Tibial nerve (tissue), 4 donors: ENCODE measurements around the gene PRRT4. TPM values are rescaled to one million over a fixed set of nuclear protein-coding genes. Genes with fewer than 3 reads are reported as not detected.

Source experiments
- DNase-seq, 2 donors: peaks; one replicate each; pipeline ENCODE4 v3.0.0-alpha.2; 2019; ENCODE audit warnings: low spot score in 2 of 2
- H3K27ac ChIP-seq, 4 donors: fragments of 200-600 bp; sonication (generic) in 3 of 4; one replicate each; pipeline ENCODE4 v1.5.1; 2017 to 2019; ENCODE audit warnings: mild to moderate bottlenecking in 1 of 4
- H3K27me3 ChIP-seq, 2 donors: fragments of 200-600 bp; sonication (generic) in 1 of 2; one replicate each; pipeline versions ENCODE4 v1.5.1 to v1.6.0; 2017 to 2019
- H3K36me3 ChIP-seq, 3 donors: fragments of 200-600 bp; sonication (generic); one replicate each; pipeline ENCODE4 v1.5.1; 2018 to 2019
- H3K4me1 ChIP-seq, 4 donors: fragments of 200-600 bp; sonication (generic) in 3 of 4; one replicate each; pipeline ENCODE4 v1.5.1; 2017 to 2019
- H3K4me3 ChIP-seq, 4 donors: fragments of 200-600 bp; sonication (generic) in 3 of 4; one replicate each; pipeline ENCODE4 v1.5.1; 2017 to 2019; ENCODE audit warnings: mild to moderate bottlenecking in 1 of 4, moderate library complexity in 1 of 4
- H3K9me3 ChIP-seq, 4 donors: fragments of 200-600 bp; sonication (generic) in 3 of 4; one replicate each; pipeline ENCODE4 v1.5.1; 2017 to 2019
- EP300 ChIP-seq, 2 donors: sonication (generic); formaldehyde crosslinking; IDR thresholded peaks; one replicate each; pipeline ENCODE4 v1.6.1; 2017; ENCODE audit warnings: antibody characterized with exemption in 2 of 2, mild to moderate bottlenecking in 1 of 2
- POLR2A ChIP-seq, 2 donors: fragments of 450-650 bp; IDR thresholded peaks; one replicate each; pipeline ENCODE4 v1.6.1; 2017; ENCODE audit warnings: antibody characterized with exemption in 2 of 2, mild to moderate bottlenecking in 2 of 2, moderate library complexity in 2 of 2
- WGBS, 2 donors: methylation state at CpG; one replicate each; pipeline ENCODE4 v1.1.5; 2018; 5-methylcytosine and 5-hydroxymethylcytosine counted together
- total RNA-seq, 4 donors: library from RNA; depleted of rRNA; stranded (reverse); fragments of >200 nt; gene quantifications; one replicate each; pipeline ENCODE4 v1.1.0, GENCODE V29; 2016
- TF ChIP-seq, protein P1 (sequence below), 5 experiments: fragments of 200-600 bp in 3 of 5; fragments of 450-650 bp in 2 of 5; sonication (generic) in 3 of 5; IDR thresholded peaks; one replicate each; pipeline ENCODE4 v1.5.1; 2016 to 2019; ENCODE audit warnings: antibody characterized with exemption in 5 of 5, mild to moderate bottlenecking in 3 of 5, moderate library complexity in 2 of 5

The PRRT4 gene
- total RNA-seq, 4 donors from 2014 or later: 0.78 to 6.6 (median 2.6) TPM

GRCh38 chr7:128404886-128405470 is 43.5 kb upstream of the PRRT4 start:
- H3K27ac ChIP-seq: peak overlapping the region in 3 of 4 donors; percentile 75 to 96 (median 77)
- peaks cover 0 to 62% (median 37%) of the 10 kb centered on the region in 4 donors for H3K4me1 ChIP-seq
- peak overlapping the region; percentile 54 to 87 (median 68) for H3K4me3 ChIP-seq
- 36 to 43% methylated on average over 13 of the region's 13 CpGs for WGBS, 2 donors
- TF ChIP-seq EP300 (IDR thresholded peaks at IDR 0.05): no peak
- TF ChIP-seq, protein P1, sequence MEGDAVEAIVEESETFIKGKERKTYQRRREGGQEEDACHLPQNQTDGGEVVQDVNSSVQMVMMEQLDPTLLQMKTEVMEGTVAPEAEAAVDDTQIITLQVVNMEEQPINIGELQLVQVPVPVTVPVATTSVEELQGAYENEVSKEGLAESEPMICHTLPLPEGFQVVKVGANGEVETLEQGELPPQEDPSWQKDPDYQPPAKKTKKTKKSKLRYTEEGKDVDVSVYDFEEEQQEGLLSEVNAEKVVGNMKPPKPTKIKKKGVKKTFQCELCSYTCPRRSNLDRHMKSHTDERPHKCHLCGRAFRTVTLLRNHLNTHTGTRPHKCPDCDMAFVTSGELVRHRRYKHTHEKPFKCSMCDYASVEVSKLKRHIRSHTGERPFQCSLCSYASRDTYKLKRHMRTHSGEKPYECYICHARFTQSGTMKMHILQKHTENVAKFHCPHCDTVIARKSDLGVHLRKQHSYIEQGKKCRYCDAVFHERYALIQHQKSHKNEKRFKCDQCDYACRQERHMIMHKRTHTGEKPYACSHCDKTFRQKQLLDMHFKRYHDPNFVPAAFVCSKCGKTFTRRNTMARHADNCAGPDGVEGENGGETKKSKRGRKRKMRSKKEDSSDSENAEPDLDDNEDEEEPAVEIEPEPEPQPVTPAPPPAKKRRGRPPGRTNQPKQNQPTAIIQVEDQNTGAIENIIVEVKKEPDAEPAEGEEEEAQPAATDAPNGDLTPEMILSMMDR (IDR thresholded peaks at IDR 0.05): peak in 1 of 5 experiments; percentile 13
- no peak for DNase-seq
- H3K36me3 ChIP-seq: peaks cover 0 to 32% (median 1%) of the 10 kb centered on the region in 3 donors
- no peaks in the 10 kb centered on the region for H3K27me3 ChIP-seq
- H3K9me3 ChIP-seq: no peaks in the 10 kb centered on the region

GRCh38 chr7:128404143-128404681 is 42.7 kb upstream of the PRRT4 start:
- peak overlapping the region in 3 of 4 donors; percentile 75 to 96 (median 77) for H3K27ac ChIP-seq
- peak overlapping the region in 1 of 4 donors; percentile 78 for H3K4me3 ChIP-seq
- H3K9me3 ChIP-seq: no peaks in the 10 kb centered on the region
- H3K36me3 ChIP-seq: peaks cover 0 to 40% (median 3%) of the 10 kb centered on the region in 3 donors
- no peaks in the 10 kb centered on the region for H3K27me3 ChIP-seq
- TF ChIP-seq, protein P1 (IDR thresholded peaks at IDR 0.05): no peak
- TF ChIP-seq POLR2A (IDR thresholded peaks at IDR 0.05): no peak
- no peak for TF ChIP-seq EP300 (IDR thresholded peaks at IDR 0.05)
- H3K4me1 ChIP-seq: peaks cover 0 to 61% (median 35%) of the 10 kb centered on the region in 4 donors
- 82 to 87% methylated on average over 9 of the region's 9 CpGs for WGBS, 2 donors
- DNase-seq: no peak

DNA sequence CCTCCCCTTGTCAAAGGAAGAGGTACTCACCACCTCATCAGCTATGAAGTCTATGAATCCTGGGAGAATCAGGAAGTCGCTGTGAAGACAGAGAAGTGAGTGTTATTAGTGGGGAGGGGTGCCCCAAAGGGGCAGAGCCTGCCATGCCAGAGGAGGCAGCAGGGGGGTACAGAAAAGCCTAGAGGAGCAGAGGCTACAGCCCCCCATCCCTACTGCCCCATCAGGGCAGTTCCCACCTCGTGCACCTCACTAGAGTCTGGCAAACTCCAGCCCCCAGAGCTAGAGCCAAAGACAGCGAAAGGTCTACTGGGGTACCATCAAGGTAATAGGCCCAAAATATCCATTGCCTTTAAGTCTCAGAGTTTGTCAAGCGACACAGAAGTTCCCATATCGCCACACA is 42.2 kb upstream of the PRRT4 start:
- H3K4me1 ChIP-seq: peaks cover 0 to 56% (median 32%) of the 10 kb centered on the region in 4 donors
- H3K27me3 ChIP-seq: no peaks in the 10 kb centered on the region
- TF ChIP-seq EP300 (IDR thresholded peaks at IDR 0.05): no peak
- TF ChIP-seq, protein P1 (IDR thresholded peaks at IDR 0.05): no peak
- TF ChIP-seq POLR2A (IDR thresholded peaks at IDR 0.05): no peak
- H3K36me3 ChIP-seq: peaks cover 0 to 45% (median 3%) of the 10 kb centered on the region in 3 donors
- WGBS, 2 donors: 84 to 87% methylated on average over 5 of the region's 5 CpGs
- DNase-seq: no peak
- no peaks in the 10 kb centered on the region for H3K9me3 ChIP-seq
- H3K27ac ChIP-seq: peak overlapping the region in 1 of 4 donors; percentile 96
- no peak overlapping the region for H3K4me3 ChIP-seq

GRCh38 chr7:128402356-128402755 is 40.9 kb upstream of the PRRT4 start:
- no peak overlapping the region for H3K4me3 ChIP-seq
- H3K4me1 ChIP-seq: peaks cover 0 to 42% (median 20%) of the 10 kb centered on the region in 4 donors
- WGBS, 2 donors: 77 to 79% methylated on average over 2 of the region's 2 CpGs
- no peak for DNase-seq
- peaks cover 3 to 58% (median 6%) of the 10 kb centered on the region in 3 donors for H3K36me3 ChIP-seq
- H3K9me3 ChIP-seq: no peaks in the 10 kb centered on the region
- no peaks in the 10 kb centered on the region for H3K27me3 ChIP-seq
- TF ChIP-seq, protein P1 (IDR thresholded peaks at IDR 0.05): no peak
- no peak overlapping the region for H3K27ac ChIP-seq

- Histone ChIP-seq H3K36me3 (peaks cover 3 to 76% (median 16%) of the 10 kb centered on the region in 3 donors), H3K9me3 (no peaks in the 10 kb centered on the region), H3K27ac (no peak overlapping the region), H3K27me3 (no peaks in the 10 kb centered on the region), H3K4me3 (no peak overlapping the region), H3K4me1 (peaks cover 0 to 28% (median 12%) of the 10 kb centered on the region in 4 donors)
- no peak for TF ChIP-seq EP300 (IDR thresholded peaks at IDR 0.05)
- WGBS, 2 donors: 83 to 88% methylated on average over 4 to 5 of the region's 5 CpGs
- DNase-seq: no peak
Measured at GRCh38 chr7:128400566-128400965, 39.1 kb upstream of the PRRT4 start.
